ENCODE measurements around the gene TICAM1. TPM values are rescaled to one million over a fixed set of nuclear protein-coding genes. Genes with fewer than 3 reads are reported as not detected.

The TICAM1 gene
- total and polyA plus RNA-seq, 2 of the 13 experiments (the other 11 are each of a cell fraction or from before 2014, with no cell fraction given): 0.33 to 0.95 TPM

DNA sequence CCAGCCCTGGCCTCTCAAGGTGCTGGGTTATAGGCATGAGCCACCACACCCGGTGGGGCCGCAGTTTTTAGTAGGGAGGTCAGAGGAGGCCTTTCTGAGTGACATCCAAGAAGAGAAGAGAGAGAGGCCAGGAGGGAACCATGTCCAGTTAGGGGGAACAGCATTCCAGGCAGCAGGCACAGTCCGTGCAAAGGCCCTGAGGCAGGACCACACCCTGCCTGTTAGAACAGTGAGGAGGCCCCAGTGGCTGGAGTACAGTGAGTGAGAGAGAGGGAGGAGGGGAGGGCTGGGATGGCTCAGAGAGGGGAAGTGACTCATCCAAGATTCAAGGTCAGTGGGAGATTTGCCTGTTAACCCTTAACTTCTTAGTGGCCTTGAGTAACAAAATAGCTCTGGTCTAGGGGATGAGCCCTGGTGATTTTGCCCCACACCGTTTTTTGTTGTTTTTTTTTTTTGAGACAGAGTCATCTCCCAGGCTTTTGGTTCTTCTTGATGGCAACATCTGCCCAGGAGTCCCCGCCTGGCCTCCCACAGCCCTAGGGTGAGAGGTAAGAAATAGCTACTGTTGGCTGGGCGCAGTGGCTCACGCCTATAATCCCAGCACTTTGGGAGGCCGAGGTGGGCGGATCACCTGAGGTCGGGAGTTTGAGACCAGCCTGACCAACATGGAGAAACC lies 38.7 kb upstream of the TICAM1 start (continued):
- TF ChIP-seq, protein P1, sequence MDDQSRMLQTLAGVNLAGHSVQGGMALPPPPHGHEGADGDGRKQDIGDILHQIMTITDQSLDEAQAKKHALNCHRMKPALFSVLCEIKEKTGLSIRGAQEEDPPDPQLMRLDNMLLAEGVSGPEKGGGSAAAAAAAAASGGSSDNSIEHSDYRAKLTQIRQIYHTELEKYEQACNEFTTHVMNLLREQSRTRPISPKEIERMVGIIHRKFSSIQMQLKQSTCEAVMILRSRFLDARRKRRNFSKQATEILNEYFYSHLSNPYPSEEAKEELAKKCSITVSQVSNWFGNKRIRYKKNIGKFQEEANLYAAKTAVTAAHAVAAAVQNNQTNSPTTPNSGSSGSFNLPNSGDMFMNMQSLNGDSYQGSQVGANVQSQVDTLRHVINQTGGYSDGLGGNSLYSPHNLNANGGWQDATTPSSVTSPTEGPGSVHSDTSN (CRISPR knock-in tag; IDR thresholded peaks at IDR 0.05; ENCODE audit: borderline replicate concordance): no peak
- no peak for TF ChIP-seq SP4 (CRISPR knock-in tag; IDR thresholded peaks at IDR 0.05)
- TF ChIP-seq, protein P2, sequence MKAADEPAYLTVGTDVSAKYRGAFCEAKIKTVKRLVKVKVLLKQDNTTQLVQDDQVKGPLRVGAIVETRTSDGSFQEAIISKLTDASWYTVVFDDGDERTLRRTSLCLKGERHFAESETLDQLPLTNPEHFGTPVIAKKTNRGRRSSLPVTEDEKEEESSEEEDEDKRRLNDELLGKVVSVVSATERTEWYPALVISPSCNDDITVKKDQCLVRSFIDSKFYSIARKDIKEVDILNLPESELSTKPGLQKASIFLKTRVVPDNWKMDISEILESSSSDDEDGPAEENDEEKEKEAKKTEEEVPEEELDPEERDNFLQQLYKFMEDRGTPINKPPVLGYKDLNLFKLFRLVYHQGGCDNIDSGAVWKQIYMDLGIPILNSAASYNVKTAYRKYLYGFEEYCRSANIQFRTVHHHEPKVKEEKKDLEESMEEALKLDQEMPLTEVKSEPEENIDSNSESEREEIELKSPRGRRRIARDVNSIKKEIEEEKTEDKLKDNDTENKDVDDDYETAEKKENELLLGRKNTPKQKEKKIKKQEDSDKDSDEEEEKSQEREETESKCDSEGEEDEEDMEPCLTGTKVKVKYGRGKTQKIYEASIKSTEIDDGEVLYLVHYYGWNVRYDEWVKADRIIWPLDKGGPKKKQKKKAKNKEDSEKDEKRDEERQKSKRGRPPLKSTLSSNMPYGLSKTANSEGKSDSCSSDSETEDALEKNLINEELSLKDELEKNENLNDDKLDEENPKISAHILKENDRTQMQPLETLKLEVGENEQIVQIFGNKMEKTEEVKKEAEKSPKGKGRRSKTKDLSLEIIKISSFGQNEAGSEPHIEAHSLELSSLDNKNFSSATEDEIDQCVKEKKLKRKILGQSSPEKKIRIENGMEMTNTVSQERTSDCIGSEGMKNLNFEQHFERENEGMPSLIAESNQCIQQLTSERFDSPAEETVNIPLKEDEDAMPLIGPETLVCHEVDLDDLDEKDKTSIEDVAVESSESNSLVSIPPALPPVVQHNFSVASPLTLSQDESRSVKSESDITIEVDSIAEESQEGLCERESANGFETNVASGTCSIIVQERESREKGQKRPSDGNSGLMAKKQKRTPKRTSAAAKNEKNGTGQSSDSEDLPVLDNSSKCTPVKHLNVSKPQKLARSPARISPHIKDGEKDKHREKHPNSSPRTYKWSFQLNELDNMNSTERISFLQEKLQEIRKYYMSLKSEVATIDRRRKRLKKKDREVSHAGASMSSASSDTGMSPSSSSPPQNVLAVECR (CRISPR knock-in tag; IDR thresholded peaks at IDR 0.05; ENCODE audit: borderline replicate concordance): peak; percentile 55; the same call in 1 of the 2 replicates
- no peak for TF ChIP-seq FOXK2 (IDR thresholded peaks at IDR 0.05)
- peak; percentile 60 to 80; a peak in 3 of 4 replicates for TF ChIP-seq EP300 (IDR thresholded peaks at IDR 0.05; ENCODE audit: low read depth in 2 of 2, low read length in 2 of 2)
- TF ChIP-seq EP300 (CRISPR knock-in tag; IDR thresholded peaks at IDR 0.05; ENCODE audit: borderline replicate concordance): peak; percentile 67; the same call in 1 of the 2 replicates
- no peak for TF ChIP-seq ZNF605 (CRISPR knock-in tag; IDR thresholded peaks at IDR 0.05)
- peak; percentile 70; the same call in 1 of the 2 replicates for TF ChIP-seq ZNF501 (CRISPR knock-in tag; IDR thresholded peaks at IDR 0.05)
- peak; percentile 54; the same call in 1 of the 2 replicates for TF ChIP-seq KAT8 (CRISPR knock-in tag; IDR thresholded peaks at IDR 0.05)
- peak; percentile 64; the same call in 1 of the 2 replicates for TF ChIP-seq SIX4 (CRISPR knock-in tag; IDR thresholded peaks at IDR 0.05)
- TF ChIP-seq, protein P3, sequence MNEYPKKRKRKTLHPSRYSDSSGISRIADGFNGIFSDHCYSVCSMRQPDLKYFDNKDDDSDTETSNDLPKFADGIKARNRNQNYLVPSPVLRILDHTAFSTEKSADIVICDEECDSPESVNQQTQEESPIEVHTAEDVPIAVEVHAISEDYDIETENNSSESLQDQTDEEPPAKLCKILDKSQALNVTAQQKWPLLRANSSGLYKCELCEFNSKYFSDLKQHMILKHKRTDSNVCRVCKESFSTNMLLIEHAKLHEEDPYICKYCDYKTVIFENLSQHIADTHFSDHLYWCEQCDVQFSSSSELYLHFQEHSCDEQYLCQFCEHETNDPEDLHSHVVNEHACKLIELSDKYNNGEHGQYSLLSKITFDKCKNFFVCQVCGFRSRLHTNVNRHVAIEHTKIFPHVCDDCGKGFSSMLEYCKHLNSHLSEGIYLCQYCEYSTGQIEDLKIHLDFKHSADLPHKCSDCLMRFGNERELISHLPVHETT (CRISPR knock-in tag; conservative IDR thresholded peaks at IDR 0.05): 0 out of 2 replicates have a peak, but pooled peaks have one; percentile 52
- TF ChIP-seq NAIF1 (CRISPR knock-in tag; IDR thresholded peaks at IDR 0.05; ENCODE audit: borderline replicate concordance): no peak
- TF ChIP-seq, protein P4, sequence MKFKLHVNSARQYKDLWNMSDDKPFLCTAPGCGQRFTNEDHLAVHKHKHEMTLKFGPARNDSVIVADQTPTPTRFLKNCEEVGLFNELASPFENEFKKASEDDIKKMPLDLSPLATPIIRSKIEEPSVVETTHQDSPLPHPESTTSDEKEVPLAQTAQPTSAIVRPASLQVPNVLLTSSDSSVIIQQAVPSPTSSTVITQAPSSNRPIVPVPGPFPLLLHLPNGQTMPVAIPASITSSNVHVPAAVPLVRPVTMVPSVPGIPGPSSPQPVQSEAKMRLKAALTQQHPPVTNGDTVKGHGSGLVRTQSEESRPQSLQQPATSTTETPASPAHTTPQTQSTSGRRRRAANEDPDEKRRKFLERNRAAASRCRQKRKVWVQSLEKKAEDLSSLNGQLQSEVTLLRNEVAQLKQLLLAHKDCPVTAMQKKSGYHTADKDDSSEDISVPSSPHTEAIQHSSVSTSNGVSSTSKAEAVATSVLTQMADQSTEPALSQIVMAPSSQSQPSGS (CRISPR knock-in tag; IDR thresholded peaks at IDR 0.05): peak; percentile 83; the same call in 1 of the 2 replicates
- TF ChIP-seq CEBPB (IDR thresholded peaks at IDR 0.05; ENCODE audit: borderline replicate concordance, low read depth, low read length): no peak
- peak; percentile 97 for TF ChIP-seq FOSL1 (CRISPR knock-in tag; IDR thresholded peaks at IDR 0.05; ENCODE audit: borderline replicate concordance)
- peak; percentile 88 for TF ChIP-seq ZNF460 (CRISPR knock-in tag; IDR thresholded peaks at IDR 0.05; ENCODE audit: borderline replicate concordance)
- TF ChIP-seq ZNF3 (CRISPR knock-in tag; IDR thresholded peaks at IDR 0.05): peak; percentile 98
- TF ChIP-seq CREB1 (IDR thresholded peaks at IDR 0.05): no peak
- TF ChIP-seq CREB1 (CRISPR knock-in tag; IDR thresholded peaks at IDR 0.05): peak; percentile 61
- TF ChIP-seq, protein P5, sequence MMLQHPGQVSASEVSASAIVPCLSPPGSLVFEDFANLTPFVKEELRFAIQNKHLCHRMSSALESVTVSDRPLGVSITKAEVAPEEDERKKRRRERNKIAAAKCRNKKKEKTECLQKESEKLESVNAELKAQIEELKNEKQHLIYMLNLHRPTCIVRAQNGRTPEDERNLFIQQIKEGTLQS (CRISPR knock-in tag; IDR thresholded peaks at IDR 0.05): peak; percentile 98
- TF ChIP-seq PHF21A (CRISPR knock-in tag; IDR thresholded peaks at IDR 0.05): peak; percentile 93
- no peak; the same call in 1 of the 2 replicates for TF ChIP-seq ZBTB38 (CRISPR knock-in tag; IDR thresholded peaks at IDR 0.05)
- peak; percentile 100 for TF ChIP-seq ADNP (CRISPR knock-in tag; IDR thresholded peaks at IDR 0.05)

All from HepG2 (cell line).